Right hindlimb (tissue), 1 donor: ENCODE measurements around the gene SNCA.

Experiments
- DNase-seq: peaks from one replicate; pipeline ENCODE4 v3.0.0-alpha.2; 2018

Gene SNCA

GRCh38 chr4:89836897-89837384, at the start of gene SNCA:
TSS of gene SNCA (minus strand) at chr4:89837161. CDS start at chr4:89835667, 1,494 bp downstream.
- DNase-seq = peak; percentile 88

DNA sequence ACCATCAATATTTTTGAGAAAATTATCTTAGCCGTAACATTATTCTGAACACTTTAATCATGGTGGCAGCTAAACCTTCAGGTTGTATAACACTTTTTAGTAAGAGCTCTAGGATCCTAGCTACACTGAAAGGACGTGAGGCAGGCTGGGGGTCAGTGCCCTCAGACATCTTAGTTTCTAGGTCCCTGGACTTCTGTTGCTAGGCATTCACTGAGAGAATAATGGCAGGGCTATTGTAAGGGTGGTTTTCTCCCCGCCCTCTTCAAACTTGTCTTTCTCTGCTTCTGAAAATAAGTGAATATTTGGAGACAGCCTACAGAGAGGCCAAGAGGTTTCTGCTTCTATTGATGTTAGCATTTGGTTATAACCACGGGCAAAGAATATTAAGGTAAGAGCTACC, 42.3 kb upstream of the SNCA start:
- no peak for DNase-seq

DNA sequence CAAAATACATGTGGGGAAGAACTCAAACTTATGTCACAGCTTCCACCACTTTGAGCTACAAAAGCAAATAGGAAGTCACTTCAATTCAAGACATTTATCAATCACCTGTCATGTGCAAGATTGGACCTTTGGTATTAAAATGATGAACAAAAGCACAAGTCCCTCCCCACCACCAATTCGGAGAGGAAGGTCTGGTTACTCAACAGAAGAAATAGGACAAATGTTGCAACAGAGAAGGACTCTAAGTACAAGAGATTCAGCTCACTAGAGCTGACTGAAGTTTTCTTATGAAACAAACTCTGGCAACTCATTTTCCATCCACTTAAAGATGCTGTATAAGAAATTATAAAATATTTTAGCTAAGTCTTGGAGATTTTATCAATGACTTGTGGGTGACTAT, 41.6 kb upstream of the SNCA start:
- DNase-seq = no peak

GRCh38 chr4:89876548-89876947, 39.6 kb upstream of the SNCA start:
- DNase-seq = no peak

DNA sequence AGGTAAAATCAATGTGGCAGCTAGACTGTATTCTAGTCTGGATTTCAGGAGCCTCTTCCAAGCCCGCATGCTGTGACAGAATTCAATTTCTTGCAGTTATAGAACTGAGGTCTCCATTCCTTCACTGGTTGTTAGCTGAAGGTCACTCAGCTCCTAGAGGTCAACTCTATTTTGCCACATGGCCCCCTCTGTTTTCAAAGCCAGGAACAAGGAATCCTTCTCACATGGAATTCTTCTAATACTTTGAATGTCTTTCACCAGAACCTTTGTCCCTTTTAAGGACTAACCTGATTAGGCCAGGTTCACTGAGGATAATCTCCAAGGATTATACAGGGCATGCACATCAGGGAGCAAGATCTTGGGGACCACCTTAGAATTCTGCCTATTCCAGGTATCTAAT, 34.2 kb upstream of the SNCA start:
- no peak for DNase-seq

DNA sequence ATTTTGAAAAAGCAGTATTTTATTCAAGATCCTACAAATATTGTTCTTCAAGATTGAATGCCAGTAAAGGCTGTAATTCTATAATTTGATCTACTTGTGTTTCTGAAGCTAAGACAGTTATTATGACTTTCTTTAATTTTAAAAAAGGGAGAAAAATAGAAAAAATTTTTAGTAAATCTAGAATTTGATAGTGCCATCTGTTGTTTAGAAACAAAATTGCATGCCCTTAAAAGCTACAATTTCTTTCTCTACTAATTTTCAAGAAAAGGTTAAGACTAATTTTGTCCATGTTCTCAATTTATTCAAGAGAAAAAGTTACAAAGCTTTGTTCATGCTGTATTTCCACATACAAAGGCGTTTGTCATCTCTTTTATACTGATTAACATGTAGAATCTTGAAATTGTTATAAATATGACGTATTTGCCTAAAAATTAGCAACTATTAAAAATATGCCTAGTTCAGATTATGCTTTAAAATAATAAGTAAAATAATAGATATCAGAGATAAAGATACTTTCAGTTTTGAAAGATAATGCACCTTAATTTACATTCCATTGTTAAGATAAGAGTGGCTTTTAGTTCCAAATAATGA, 32.1 kb upstream of the SNCA start:
- no peak for DNase-seq

DNA sequence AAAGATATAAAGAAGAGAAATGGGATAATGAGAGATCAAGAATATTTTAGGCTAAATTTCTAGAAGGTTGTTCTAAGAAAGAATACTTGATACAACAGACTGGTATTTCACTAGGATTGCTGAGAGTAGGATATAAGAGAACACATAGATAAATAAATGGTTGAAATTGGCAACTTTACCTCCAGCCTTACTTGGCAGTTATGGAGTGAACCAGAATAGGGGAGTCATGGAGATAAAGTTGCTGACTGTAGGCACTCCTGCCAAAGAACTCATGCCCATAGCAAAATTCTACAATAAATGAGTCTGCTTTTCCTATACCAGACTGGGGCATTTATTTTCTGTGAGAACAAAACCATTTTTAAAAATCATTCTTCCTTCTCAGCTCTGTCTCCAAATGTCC, 31.3 kb upstream of the SNCA start:
- no peak for DNase-seq

GRCh38 chr4:89863533-89863932, 26.6 kb upstream of the SNCA start:
- no peak for DNase-seq

- no peak for DNase-seq
Measured at GRCh38 chr4:89860971-89861370, 24.0 kb upstream of the SNCA start.

GRCh38 chr4:89855236-89855635, 18.3 kb upstream of the SNCA start:
- no peak for DNase-seq

DNA sequence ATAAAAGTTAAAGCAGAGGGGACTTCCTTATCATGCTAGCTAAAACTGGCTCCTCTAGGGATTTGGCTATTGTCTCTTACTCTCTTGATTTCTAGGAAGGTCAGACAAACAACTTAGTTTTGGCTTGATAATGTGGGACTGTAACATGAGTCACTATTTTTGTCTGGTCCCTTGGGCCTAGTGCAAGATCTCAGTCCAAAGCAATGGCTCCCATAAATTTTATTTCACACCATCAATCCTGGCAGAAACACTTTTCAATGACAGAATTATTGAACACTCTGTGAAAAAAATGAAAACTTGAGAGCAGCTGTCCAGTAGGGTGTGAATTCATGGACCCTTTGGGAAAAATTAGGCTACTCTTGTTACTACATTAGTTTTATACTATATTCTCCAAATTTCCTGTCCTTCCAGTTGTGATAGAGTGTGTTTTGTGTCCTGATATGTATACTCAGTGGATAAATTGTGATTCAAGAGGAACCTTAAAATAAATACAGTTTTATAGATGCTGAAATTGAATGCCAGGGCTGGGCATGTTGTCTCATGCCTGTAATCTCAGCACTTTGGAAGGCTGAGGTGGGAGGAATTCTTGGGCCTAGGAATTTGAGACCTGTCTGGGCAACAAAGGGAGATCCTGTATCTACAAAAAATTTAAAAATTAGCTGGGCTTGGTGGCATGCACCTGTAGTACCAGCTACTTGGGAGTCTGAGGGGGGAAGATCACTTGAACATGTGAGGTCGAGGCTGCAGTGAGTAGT, 10.8 kb upstream of the SNCA start:
- DNase-seq = no peak

DNA sequence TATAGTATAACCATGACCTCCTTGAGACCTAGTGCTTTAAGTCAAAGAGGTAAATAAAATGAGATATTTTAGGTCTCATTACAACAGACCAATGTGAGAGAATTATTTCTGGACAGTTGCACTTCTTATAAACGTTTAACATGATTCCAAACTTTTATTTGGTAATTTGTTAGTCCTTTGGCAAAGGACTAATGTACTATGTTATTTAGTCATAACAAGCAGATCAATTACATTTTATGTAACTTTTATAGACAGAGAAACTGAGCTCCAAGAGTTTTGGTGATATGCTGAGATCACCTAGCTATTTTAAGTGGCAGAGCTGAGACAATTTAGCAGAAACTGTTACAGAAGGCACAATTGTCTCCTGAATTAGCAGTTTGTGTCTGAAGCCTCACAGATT, 2.6 kb upstream of the SNCA start:
- no peak for DNase-seq

DNA sequence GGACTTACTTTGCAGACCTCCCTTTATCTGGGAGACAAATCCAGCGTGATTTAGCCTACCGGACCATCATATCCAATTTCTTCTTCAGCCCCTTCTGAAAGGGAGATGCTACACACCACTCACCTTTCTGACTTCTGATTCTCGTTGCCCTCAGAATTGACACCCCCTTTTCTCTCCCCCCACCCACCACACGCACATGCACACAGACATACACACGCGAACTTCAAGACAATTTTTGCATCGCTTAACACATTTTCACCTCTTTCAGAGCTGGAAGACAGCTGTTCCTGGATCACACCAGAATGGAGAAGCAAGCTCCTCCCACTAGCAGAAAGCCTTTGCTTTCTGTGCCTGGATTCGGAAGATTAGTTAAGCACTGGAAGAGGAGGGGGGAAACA, 1.0 kb upstream of the SNCA start:
- DNase-seq = no peak

GRCh38 chr4:89837385-89837992, 528 bp upstream of the SNCA start:
- no peak for DNase-seq

GRCh38 chr4:89836031-89836745, 773 bp downstream of the SNCA start:
- DNase-seq = peak; percentile 20

DNA sequence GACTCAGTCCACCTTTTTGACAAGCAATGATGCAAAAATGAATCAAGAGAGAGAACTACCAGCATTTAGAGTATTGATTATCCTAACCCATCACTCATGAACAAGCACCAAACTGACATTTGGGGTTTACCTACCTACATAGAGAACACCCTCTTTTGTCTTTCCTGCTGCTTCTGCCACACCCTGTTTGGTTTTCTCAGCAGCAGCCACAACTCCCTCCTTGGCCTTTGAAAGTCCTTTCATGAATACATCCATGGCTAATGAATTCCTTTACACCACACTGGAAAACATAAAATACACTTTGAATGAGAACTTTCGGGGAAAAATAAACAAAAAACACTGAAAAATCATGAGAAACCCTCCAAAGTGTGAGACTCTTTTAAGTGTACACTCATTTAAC, 1.5 kb downstream of the SNCA start:
- DNase-seq = no peak

DNA sequence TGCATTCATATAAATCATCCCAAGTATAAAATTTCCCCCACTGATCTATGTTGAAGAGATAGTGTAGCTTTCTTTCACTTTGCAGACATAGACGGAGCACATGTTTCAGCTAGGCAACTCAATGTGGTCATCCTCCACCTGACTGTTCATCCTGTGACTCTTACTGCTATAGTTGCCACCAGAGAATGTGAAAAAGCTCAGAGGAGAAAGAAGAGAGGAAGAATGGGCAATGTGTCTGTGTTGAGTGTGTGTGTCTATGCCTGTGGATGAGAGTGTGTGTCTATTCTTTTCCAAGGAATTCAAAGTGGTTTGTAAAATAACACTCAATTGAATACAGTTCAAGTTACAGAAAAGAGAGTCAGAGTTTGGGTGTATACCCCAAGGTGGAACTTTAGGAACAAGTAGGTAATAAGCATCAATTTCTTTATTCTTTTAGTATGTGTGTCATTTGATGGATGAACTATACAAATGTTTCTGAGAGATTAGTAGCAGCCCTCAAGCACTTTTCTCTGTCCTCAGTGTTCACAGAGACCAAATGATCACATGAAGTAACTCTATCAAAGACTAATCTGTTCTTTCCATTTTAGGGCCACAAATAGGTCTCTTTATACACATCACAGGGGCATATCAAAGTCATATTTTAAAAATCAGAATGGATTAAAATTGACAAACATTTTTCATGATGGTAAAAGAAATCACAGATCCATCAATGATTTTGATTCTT, 2.3 kb downstream of the SNCA start:
- no peak for DNase-seq

DNA sequence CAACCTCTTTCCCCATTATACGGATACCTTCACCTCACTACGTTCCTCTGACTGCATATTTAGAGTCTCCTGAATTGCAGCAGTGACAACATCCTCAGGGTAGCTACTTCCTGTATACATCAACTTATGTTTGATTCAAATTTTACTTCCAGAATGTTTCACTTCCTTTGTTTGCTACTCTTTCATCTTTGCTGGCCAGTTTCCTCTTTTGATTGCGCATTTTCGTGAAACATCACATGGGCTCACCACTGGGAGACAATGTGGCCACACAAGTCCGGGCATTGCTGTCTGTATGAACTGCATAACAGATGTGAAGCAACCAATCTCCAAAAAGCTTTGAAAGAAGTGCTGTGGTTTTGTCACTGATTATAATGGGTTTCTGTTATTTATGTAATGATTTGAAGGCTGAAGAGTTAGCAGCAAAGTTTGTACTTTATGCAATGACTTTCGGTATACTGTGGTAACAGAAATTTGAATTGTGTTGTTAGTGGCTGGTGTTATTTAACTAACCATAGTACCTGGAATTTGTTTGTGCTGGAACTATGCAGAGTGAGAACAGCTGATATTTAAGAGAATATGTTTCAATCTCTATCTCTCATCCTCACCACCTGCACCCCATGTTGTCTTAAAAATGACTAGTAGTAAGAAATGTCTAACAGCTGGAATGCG, 7.4 kb downstream of the SNCA start:
- peak; percentile 17 for DNase-seq

- DNase-seq = no peak
Measured at GRCh38 chr4:89823416-89823815, 13.5 kb downstream of the SNCA start.

- DNase-seq = no peak
Measured at GRCh38 chr4:89821612-89822011, 15.3 kb downstream of the SNCA start.

DNA sequence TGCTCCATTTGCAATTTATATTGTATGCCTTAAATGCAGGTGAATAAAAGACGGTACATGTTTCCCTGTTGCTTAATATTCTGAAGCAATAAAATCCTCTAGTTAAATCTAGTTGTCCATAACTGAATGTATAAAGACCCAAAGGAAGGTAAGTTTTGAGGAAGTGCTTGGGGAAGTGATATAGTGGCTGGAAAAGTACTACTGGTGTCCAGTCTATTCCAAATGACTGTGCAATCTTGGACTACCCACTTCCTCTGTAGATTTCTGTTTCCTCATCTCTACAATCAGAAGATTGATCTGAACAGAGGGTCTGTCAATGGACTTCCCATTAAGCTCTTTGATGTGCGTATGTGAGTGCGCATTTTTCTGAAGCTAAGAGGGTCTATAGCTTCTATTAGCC, 17.0 kb downstream of the SNCA start:
- no peak for DNase-seq

DNA sequence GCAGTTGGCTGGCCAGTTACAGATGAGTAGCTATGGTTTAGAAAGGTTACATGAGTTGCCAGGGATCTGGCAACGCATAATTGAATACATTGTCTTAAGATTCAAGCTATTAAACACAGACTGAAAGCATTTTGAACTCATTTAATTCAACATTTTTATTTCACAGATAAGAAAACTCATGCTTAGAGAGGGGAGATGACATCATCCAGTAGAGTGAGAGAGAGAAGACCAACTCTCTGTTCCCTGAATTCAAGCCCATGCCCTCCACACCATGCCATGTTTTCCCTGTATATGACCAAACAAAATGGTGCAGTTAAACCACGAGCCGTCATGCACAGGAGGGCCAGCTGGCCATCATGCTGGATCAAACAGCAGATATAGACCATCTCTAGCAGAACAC, 22.6 kb downstream of the SNCA start:
- DNase-seq = no peak
